NCI-H460 (cell line): ENCODE measurements around the gene ASRGL1. TPM values are rescaled to one million over a fixed set of nuclear protein-coding genes. Genes with fewer than 3 reads are reported as not detected.

Experiments used
- DNase-seq: peaks from one replicate; pipeline ENCODE4 v3.0.0-alpha.2; 2016; ENCODE audit warnings: low read depth; ENCODE audit errors: extremely low read depth
- total RNA-seq: library from RNA; depleted of rRNA; stranded (reverse); fragments of >200 nt; shearing (Covaris generic); gene quantifications from 2 replicates; pipeline ENCODE4 v1.2.3, GENCODE V29; 2014

The ASRGL1 gene
- total RNA-seq, 1 experiment from 2014 or later: 3.4 TPM

DNA sequence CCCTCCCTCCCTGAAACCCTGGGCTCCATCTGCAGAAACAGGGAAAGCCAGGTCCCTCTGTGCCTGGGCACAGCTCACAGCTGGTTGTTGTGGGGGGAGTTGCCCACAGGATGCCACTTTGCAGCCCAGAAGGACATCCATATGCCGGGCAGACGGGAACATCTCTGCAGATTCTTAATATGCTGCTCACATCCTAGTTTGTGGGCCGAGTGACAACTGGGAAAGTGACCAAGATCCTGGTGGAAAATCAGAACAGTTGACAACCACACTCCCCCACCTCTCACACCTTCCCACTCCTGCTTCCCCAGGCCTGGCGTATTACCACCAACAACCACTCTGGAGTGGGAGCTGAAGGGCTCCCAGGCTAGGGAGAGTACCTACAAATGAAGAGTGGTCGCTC, 74.3 kb downstream of the ASRGL1 start:
- DNase-seq: no peak

DNA sequence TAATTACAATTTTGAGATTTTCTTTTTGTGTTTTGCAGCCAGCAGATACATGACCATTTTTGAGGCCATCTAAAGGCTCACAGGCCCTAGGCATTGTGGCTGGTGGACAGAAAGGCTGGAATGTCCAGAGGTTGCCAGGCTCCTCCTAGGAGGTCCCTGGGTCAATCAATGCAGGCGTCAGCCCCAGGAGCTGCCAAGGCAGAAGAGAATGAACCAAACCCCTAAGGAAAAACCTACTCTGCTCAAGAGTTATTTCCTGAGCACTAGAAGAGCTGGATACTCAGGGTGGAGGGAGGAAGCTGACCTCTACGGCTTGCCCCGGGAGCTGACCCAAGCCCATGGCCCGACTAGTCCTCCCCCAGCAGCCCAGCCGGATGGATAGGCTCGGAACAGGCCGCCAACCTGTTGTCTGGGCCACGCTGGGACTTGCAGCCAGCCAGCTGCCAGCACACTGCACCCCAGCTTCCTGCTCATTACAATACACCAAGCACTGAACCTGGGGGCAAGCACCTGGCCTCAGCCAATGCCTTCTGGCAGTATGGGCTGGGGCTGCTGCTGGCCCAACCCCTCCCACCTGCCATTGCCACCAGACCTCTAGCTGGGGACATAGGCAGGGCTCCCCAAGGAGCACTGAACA, 75.9 kb downstream of the ASRGL1 start:
- no peak for DNase-seq

DNA sequence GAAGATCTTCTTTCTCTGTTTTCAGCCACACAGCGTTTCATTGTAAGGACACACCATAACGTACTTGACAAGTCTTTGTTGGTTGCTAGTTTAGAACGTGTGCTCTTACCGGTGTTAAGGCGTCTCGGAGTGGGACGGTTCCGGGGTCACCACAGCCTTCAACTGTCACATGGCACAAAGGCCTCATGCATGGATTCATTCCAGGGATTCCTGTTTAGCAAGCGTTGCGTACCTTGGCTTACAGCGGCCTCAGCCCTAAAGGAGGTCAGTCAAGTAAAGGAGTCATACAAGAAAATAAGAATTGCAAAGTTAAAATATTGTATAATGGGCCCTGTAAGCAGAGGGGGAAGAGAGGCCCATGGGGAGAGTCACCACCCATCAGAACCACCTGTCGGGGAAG, 79.3 kb downstream of the ASRGL1 start:
- DNase-seq: no peak

DNA sequence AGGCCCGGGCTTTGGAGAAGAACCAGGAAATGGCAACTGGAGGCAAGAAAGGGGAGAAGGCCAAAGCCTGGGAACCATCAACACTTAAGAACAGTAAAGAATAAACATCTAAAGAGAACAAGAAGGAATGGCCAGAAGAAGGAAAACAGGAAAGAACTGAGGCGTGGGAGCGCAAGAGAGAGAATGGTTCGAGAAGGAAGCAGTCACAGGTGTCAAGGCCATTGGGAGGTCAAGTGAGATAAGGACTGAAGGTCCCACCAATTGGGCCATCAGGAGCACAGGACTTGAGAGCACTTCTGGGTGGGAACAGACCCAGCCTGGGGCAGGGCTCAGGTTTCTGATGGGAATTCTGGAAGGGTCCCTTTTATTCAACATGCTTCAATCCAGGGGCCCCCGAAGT, 80.9 kb downstream of the ASRGL1 start:
- no peak for DNase-seq

DNA sequence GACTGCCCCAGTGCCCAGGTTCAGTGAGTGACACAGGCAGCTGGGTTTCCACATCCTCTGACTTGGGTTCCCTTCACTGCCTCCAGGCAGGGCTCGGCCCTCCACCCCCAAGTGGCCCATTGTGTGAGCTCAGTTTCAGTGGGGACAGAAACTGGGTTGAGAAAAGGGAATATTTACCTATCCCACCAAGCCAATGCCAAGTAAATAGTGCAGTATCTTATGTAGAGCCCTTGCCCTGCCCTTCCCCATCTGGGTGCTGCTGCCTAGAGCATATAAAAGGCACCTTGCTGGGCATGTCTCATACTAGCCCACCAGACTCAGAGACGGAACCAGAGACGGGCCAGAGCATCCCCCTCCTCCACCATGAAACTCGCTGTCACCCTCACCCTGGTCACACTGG, 81.5 kb downstream of the ASRGL1 start, which contains the start of gene SCGB1A1:
Gene SCGB1A1, plus strand, starts transcription at position 301 of the 400 bp plus-strand sequence. Its CDS starts 63 bp downstream, at position 364.
- DNase-seq: no peak

DNA sequence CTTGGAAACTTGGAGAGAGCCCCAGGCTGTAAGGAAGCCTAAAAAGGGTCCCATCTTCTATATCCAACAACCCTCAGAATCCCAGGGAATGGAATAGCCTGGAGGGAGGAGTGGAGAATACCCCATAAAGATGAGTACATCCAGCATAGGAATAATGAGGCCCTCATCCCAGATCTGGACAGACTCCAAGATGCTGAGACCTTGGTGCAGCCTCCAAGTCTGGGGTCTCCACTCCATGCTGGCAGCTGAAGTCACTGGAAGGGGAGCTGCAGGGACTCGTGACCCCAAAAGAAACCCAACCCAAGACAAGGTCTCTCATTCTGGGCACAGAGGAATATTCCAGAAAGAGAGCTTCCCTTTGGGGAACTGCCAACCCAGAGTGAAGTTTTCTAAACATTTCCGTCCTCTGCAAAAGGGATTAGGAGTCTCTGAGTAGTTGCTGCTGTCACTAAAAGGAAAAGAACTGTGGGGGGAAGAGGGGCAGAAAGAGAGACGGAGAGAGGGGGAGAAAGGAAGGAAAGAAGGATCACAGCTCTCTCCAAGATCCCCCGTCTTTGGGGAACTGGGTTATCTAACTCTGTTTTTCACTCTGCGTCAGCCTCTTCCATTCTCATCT, 82.2 kb downstream of the ASRGL1 start:
- DNase-seq: no peak

DNA sequence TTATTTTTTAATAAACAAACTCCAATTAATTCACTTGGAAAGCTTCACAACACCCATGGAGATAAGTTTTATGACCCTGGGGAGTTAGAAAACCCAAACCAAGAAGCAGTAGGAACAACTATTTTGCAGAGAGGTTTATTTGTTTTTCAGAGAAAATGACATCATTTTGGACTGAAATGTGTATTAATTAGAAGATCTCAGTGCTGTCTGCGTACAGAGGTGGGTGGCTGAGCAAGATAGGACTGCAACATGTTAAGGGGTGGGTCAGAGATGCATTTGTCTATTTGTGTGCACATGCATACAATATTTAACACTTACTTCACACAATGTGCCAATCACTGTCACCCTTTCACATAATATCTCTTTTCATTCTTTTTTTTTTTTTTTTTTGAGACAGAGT, 82.7 kb downstream of the ASRGL1 start:
- no peak for DNase-seq

DNA sequence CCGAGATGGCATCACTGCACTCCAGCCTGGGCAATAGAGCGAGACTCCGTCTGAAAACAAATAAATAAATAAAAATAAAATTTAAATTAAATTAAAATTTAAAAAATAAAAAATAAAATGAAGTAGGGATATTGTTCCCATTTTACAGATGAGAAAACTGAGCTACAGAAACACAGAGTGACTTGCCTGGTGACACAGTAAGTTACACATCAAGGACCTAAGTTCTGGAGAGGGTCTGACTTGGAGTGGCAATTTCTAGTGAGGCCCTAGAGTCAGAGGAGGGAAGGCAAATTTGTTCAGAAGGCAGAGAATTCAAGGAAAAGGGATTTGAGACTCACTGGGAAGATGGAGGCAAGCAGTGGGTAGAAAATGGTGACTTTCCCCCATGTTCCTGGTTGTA, 83.6 kb downstream of the ASRGL1 start:
- no peak for DNase-seq

DNA sequence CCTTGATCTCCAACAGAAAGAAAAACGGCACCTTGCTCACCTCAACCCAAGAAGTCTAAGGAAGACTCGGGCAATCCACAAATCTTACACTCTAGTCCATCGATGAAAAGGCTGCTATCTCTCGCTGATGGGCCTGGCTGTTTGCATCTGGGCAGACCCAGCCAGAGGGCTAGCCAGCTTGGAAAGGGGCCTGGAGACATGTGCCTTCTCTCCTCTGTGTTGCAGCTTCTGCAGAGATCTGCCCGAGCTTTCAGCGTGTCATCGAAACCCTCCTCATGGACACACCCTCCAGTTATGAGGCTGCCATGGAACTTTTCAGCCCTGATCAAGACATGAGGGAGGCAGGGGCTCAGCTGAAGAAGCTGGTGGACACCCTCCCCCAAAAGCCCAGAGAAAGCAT, 84.7 kb downstream of the ASRGL1 start:
- DNase-seq: no peak

DNA sequence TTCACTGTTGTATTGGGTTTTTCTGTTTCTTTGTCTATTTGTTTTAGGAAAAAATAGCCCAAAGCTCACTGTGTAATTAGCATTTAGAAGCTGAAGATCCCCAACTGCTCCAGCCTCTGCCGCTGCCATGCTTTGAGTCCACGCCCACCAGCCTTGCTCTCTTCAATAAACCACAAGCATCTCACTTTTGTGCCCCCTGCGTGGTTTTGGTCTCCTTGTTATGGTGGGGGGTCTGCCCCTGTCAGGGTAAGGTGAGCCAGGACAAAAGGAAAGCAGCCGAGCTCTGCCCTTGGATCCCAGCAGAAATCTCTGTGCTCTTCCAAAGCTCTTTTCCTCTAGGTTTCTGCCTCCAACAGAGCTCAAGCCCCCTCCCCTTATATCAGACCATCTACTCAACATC, 85.8 kb downstream of the ASRGL1 start:
- DNase-seq: no peak

DNA sequence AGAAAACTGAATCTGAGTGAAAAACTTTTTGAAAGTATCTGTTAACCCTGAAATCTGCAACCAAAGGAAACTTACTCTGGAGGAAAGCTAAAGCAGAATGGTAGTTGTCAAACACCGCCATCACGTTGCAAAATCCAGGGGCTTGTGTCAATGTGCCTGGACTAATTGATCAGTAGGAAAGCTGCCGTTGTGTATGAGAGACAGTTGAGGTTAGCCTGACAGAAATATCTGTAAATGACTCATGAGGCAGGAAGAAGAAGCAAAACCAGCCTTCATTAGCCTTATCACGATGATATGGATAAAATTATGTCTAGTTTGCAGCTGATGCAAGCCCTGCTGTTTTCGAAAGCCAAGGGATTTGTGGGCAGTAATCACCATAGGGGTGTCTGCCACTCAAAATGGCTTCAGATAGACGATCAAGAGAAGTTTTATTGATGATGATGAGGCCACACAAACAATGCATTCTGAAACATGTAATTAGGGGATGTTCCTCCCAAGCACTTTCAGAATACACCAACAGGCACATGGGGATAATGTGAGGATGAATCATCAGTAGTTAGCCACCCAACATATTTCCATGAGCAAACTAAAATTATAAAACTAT, 90.5 kb downstream of the ASRGL1 start:
- no peak for DNase-seq

DNA sequence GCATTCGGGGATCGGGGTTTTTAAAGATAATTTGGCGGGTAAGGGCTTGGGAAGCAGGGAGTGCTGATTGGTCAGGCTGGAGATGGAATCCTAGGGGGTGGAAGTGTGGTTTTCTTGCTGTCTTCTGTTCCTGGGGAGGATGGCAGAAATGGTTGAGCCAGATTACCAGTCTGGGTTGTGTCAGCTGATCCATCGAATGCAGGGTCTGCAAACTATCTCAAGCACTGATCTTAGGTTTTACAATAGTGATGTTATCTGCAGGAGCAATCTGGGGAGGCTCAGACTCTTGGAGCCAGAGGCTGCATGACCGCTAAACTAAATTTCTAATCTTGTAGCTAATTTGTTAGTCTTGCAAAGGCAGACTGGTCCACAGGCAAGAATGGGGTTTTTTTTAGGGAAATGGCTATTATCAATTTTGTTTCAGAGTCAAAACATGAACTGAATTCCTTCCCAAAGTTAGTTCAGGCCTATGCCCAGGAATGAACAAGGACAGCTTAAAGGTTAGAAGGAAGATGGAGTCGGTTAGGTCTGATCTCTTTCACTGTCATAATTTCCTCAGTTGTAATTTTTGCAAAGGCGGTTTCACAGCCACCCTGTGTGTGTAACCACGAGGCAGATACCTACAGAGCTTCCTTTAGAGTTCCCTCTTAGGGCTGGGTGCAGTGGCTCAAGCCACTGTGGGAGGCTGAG, 91.8 kb downstream of the ASRGL1 start:
- no peak for DNase-seq

DNA sequence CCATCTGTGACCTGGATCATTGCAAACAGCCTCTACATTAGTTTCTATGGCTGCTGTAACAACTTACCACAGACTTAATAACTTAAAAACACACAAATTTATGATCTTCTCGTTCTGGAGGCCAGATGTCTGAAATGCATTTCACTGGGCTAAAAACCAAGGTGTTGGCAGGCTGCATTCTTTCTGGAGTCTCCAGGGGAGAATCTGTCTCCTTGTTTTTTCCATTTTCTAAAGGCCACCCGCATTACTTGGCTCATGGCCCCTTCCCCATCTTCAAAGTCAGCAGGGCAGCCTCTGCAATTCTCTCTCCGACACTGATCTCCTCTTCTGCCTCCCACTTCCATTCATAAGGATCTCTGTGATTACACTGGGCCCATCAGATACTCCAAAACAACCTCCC, 93.2 kb downstream of the ASRGL1 start:
- DNase-seq: no peak

DNA sequence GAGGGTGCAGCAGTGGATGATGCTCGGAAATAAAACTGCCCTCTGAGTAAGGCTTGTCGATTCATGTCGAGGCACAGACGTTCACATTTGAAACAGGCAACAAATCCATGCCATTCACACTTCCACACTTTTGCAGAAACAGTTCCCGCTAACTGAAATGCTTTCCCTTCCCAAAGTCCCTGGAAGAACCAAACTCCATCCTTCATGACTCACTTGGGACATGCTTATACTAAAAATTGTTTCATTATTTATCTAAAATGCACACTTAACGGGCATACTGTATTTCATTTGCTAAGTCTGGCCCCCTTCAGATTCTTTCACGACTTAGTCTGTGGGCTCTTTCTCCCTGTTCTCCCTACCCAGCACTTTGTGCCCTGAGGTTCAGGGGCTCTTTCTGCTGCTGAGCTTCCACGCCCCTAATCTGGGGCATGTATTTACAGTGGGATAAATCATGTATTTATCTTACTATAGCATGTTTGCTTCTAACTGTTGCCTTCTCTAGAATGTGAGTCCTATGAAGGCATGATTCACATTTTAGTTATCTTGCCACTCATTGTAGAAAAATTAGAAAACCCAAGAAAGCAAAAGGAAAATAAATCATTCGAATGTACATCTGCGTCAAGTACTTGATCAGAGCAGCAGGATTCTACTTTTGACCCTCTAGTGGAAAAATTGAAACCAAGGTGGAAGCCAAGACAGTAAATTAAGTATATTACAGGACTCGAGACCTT, 94.1 kb downstream of the ASRGL1 start:
- no peak for DNase-seq

DNA sequence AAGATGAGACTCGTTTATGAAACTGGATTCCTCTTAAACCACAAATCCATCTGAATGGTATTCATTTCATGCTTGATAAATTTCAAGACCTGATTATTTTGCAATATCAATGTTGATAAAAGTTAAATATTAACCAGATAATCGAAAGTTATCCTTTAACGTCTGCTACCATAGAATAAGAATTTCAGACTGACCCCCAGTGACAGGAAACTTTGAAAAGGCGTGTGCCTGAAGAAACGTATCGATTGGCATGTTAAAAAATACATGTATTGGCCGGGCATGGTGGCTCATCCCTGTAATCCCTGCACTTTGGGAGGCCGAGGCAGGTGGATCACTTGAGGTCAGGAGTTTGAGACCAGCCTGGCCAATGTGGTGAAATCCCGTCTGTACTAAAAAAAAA, 95.4 kb downstream of the ASRGL1 start:
- DNase-seq: no peak

DNA sequence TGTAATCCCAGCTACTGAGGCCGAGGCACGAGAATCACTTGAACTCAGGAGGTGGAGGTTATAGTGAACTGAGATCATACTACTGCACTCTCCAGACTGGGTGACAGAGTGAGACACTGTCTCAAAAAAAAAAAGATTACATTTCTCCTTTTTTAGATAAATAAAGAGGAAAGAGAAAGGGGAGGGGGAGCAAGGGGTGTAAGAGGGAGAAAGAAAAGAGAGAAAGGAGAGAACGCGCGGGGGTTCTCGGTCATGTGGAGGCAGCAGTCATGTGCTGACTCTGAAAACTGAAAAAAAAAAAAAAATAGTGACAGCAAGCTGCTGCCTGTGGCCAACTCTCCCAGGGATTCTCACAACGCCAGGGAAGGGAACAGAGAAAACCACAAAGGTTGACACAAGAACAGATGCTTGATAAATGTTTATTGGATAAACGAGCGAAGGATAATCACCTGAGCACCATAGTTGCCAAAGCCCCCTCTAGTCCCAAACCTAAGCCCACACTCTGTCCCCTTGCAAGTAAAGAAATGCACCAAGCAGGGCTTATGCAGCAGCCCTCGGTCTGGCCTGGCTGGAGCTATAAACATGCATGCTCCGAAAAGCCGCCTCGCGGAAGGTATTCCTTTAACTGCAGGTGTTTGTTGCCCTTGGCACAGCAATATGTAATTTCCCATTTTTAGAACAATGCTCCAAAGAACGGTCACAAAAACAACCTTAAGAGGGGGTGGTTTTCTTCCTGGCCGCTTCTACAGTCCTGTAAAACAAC, 96.1 kb downstream of the ASRGL1 start:
- DNase-seq: no peak

DNA sequence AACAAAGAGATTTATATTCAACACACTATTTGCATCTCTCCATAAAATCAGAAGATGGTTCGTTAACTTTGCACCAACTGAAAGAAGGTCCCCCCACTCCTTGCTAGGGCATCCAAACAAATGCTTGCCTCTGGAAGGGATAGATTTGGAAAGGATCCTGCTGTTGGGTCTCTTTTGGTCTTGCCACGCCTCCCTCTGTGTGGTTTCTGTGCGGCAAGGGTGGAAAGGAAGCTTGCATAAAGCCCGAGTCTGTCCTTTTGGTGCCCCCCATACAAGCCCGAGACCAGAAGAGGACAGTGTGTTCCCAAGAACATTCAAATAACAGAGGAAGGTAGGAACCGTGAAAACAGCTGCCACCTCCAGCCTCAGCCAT, 96.6 kb downstream of the ASRGL1 start:
- no peak for DNase-seq

DNA sequence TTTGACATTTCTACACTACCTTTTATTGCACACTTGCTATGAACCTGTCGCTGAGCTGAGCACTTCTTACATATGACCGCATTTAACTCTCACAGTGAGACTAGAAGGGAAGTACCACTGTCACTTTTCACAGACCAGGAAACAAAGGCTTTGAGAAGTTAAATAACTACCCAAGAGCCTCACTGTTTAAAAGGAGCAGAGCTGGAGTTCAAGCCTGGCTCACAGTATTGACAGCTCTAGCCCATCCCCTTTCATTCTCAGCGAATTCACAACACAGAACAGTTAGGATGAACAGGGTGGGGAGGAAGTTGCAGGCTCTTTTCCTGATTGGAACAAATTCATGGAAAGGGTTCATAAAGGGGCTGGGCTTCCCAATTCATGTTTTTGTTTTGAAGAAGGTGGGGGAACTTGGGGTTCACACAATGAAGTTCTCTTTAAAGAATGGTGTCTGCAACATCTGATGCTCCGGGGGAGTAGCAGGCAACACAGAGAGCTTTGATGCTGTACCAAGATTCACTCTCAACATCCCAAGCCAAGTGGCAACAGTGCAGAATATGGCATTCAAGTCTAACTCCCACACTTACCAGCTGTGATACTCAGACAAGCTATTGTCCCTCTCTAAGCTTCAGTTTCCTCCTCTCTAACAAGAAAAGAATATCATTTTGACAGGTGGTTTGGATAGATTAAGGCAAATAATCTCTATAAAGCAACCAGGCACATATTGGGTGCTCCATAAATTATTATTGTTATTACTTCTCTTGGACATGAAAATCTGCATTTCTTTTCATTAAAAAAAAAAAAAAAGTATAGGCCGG, 98.8 kb downstream of the ASRGL1 start:
- no peak for DNase-seq

DNA sequence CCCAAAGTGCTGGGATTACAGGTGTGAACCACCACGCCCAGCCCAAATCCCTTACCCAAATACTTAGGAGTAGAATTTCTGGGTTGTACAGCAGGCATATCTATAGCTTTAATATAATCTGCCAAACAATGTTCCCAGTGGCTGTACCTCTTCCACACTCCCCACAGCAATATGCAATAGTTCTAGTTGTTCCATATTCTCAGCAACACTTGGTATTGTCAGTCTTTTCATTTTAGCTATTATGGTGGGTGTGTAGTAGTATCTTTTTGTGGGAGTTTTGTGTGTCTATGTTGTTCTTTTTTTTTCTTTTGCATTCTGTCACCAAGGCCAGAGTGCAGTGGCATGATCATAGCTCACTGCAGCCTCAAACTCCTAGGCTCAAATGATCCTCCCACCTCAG, 100.4 kb downstream of the ASRGL1 start:
- no peak for DNase-seq

DNA sequence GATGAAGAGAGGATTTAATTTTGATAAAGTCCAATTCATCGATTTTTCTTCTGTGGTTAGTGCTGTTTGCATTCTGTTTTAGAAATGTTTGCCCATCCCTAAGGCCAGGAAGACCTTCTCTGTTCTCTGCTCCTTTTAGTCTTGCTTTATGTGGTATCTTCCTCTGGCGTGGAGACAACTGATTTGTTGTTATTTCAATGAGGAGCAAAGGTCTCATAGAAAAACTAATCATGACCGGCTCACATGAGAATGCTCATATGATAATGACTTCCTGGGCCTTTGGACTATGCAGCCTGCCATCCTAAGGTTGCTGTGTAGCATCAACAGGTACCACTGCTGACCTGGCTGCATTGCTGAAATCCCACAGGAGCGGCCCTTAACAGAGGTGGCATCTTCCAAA, 101.4 kb downstream of the ASRGL1 start:
- no peak for DNase-seq
